GM19455 (cell line): ENCODE measurements around the gene LRP1-AS.
"Not testable (repeated sequence)": the region's sequence is repeated elsewhere in the genome, so short reads cannot be mapped to it uniquely, and the experiment has no call there.

Source experiments
- ATAC-seq: cut with Tn5 transposase; IDR thresholded peaks from one replicate; pipeline ENCODE4 v1.9.1; 2021; ENCODE audit not compliant: unreplicated experiment

The LRP1-AS gene

GRCh38 chr12:57124261-57124877, 23.1 kb downstream of the LRP1-AS start:
- ATAC-seq: no peak

- no peak for ATAC-seq
Measured at GRCh38 chr12:57123813-57124212, 23.6 kb downstream of the LRP1-AS start.

GRCh38 chr12:57120718-57121117, 26.7 kb downstream of the LRP1-AS start:
- not testable (repeated sequence) for ATAC-seq

- ATAC-seq: no peak
Measured at GRCh38 chr12:57119294-57120085, 27.9 kb downstream of the LRP1-AS start.

- no peak for ATAC-seq
Measured at GRCh38 chr12:57118711-57119271, 28.6 kb downstream of the LRP1-AS start.

- ATAC-seq: no peak
Measured at GRCh38 chr12:57116580-57117281, 30.7 kb downstream of the LRP1-AS start.

GRCh38 chr12:57112492-57113294, 34.7 kb downstream of the LRP1-AS start:
- ATAC-seq: peak; percentile 57

- peak; percentile 61 for ATAC-seq
Measured at GRCh38 chr12:57111031-57111734, 36.2 kb downstream of the LRP1-AS start, which contains the start of gene STAT6. Gene STAT6, minus strand, starts transcription at chr12:57111362. Its CDS starts 3,084 bp downstream, at chr12:57108278.

- ATAC-seq: no peak
Measured at GRCh38 chr12:57110104-57111030, 37.1 kb downstream of the LRP1-AS start.

GRCh38 chr12:57109207-57110103, 38.0 kb downstream of the LRP1-AS start:
- ATAC-seq: no peak

GRCh38 chr12:57107456-57108155, 39.8 kb downstream of the LRP1-AS start:
- no peak for ATAC-seq

GRCh38 chr12:57106021-57106708, 41.3 kb downstream of the LRP1-AS start:
- no peak for ATAC-seq

- ATAC-seq: no peak
Measured at GRCh38 chr12:57105011-57105753, 42.2 kb downstream of the LRP1-AS start.

GRCh38 chr12:57104292-57104910, 43.0 kb downstream of the LRP1-AS start:
- no peak for ATAC-seq

- ATAC-seq: no peak
Measured at GRCh38 chr12:57103856-57104255, 43.6 kb downstream of the LRP1-AS start.
